Left lung (tissue), 10 donors: Measurements from ENCODE around the gene GAREM2. TPM values are rescaled to one million over a fixed set of nuclear protein-coding genes. Genes with fewer than 3 reads are reported as not detected.

ENCODE experiments used
- ATAC-seq: fragments of 200-7000 bp; cut with Tn5 transposase; one replicate; pipeline ENCODE4 v1.9.1; 2020; ENCODE audit warnings: moderate library complexity
- DNase-seq, 4 donors: peaks; one replicate each; pipeline ENCODE4 v3.0.0-alpha.2; 2013 to 2020
- H3K27ac ChIP-seq, 2 donors: fragments of 200-600 bp; sonication (generic) in 1 of 2; one replicate each; pipeline versions ENCODE4 v1.5.0 to v1.8.0; 2020 to 2021
- H3K27me3 ChIP-seq, 2 donors: fragments of 200-600 bp; sonication (generic) in 1 of 2; one replicate each; pipeline versions ENCODE4 v1.5.0 to v1.8.0; 2020 to 2021
- H3K36me3 ChIP-seq, 2 donors: fragments of 200-600 bp; sonication (generic) in 1 of 2; one replicate each; pipeline versions ENCODE4 v1.5.0 to v1.8.0; 2020 to 2021
- H3K4me1 ChIP-seq, 2 donors: fragments of 200-600 bp; one replicate each; pipeline ENCODE4 v1.8.0; 2021
- H3K4me3 ChIP-seq, 2 donors: fragments of 200-600 bp; sonication (generic) in 1 of 2; one replicate each; pipeline versions ENCODE4 v1.5.0 to v1.8.0; 2020 to 2021; ENCODE audit warnings: mild to moderate bottlenecking in 1 of 2
- H3K9me3 ChIP-seq, 2 donors: fragments of 200-600 bp; sonication (generic) in 1 of 2; one replicate each; pipeline versions ENCODE4 v1.5.0 to v1.8.0; 2020 to 2021
- intact Hi-C, 2 donors: fragments of 100-400 bp; cut with DNase I; formaldehyde crosslinking; loops; one replicate each; pipeline versions ENCODE4 v1.11.2 to v1.14.2; 2022
- polyA plus RNA-seq, 6 donors: library from polyadenylated mRNA; unstranded; fragments of 120-200 nt; gene quantifications; one replicate each; pipeline ENCODE4 v1.2.1, GENCODE V29; 2013; ENCODE audit not compliant: insufficient read length in 6 of 6
- total RNA-seq, 2 donors: library from RNA; stranded (reverse); fragmentation: NEBNext Ultra II Directional; extraction: Animal tissue kit (Norgen Biotek cat#: 25700); gene quantifications; one replicate each; pipeline ENCODE4 v1.2.1, GENCODE V29; 2021
- TF ChIP-seq, protein P1 (sequence below), 2 donors: fragments of 200-600 bp; sonication (generic) in 1 of 2; IDR thresholded peaks; one replicate each; pipeline versions ENCODE4 v1.5.0 to v1.8.0; 2021; ENCODE audit warnings: antibody characterized with exemption in 2 of 2
- donor health status: DM: no; HTN: yes; CAD: no.
- donor health status: DM: no; HTN: no; CAD: no.

GAREM2 gene
- total and polyA plus RNA-seq, 8 donors = 2.4 to 12.2 (median 7.4) TPM

DNA sequence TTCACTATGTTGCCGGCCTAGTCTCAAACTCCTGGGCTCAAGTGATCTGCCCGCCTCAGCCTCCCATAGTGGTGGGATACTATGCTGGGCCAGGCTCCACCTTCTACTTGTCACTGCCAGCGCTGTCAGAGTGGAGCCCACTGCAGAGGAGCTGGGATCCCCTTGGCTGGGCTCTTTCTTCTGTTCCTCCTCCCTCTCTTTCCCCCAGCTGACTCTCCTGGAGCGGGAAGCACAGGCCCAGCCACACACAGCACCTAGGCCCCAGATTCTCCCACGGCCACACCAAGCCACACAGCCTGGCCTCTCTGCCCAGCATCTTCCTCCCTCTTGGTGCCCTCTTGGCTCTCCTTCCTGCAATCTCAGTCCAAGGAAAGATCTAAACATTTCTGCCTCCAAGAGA, 3.7 kb upstream of the GAREM2 start:
- H3K4me3 ChIP-seq = no peak overlapping the region
- DNase-seq (no peak), ATAC-seq (no peak)
- H3K4me1 ChIP-seq = peaks cover 7 to 17% of the 10 kb centered on the region in 2 donors
- intact Hi-C loops = no loop called here
- peaks cover 19 to 32% of the 10 kb centered on the region in 2 donors for H3K27me3 ChIP-seq
- no peaks in the 10 kb centered on the region for H3K36me3 ChIP-seq
- TF ChIP-seq, protein P1, sequence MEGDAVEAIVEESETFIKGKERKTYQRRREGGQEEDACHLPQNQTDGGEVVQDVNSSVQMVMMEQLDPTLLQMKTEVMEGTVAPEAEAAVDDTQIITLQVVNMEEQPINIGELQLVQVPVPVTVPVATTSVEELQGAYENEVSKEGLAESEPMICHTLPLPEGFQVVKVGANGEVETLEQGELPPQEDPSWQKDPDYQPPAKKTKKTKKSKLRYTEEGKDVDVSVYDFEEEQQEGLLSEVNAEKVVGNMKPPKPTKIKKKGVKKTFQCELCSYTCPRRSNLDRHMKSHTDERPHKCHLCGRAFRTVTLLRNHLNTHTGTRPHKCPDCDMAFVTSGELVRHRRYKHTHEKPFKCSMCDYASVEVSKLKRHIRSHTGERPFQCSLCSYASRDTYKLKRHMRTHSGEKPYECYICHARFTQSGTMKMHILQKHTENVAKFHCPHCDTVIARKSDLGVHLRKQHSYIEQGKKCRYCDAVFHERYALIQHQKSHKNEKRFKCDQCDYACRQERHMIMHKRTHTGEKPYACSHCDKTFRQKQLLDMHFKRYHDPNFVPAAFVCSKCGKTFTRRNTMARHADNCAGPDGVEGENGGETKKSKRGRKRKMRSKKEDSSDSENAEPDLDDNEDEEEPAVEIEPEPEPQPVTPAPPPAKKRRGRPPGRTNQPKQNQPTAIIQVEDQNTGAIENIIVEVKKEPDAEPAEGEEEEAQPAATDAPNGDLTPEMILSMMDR (IDR thresholded peaks at IDR 0.05) = no peak
- no peak overlapping the region for H3K27ac ChIP-seq
- H3K9me3 ChIP-seq = no peaks in the 10 kb centered on the region

DNA sequence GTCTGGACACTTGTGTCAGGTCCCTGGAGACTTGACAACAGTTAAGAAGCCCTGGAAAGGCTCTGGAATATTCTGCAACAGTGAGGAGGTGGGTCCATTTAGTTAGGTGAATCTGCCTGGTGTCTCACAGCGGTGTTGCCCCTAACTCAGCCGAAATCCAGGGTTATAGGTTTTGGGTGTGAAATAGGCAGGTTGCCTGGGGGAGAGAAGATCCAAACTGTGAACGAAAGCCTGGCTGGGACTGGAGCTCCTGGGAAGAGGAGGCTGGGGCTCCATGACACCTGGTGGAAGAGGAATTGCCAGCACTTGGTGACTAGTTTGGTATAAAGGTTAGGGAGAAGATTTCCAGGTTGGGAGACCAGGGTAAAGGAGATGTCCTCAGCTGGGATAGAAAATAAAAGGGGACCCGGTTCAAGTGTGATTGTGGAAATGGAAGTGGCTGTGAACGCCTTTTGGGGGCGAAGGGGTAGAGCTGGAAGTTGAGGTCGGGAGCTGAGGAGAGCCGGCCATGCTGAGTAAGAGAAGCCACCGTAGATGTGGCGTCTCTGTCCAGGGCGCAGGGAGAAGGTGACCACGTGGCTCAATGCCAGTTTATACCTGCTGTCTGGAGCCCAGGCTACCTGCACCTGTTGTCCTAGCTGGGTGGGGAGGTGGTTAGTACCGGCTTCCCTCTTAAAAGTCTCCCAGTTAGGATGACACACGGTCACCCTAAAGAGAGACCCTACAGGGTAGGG, 3.0 kb upstream of the GAREM2 start:
- intact Hi-C loops = no loop called here
- no peak for ATAC-seq
- TF ChIP-seq, protein P1 (IDR thresholded peaks at IDR 0.05) = no peak
- no peaks in the 10 kb centered on the region for H3K9me3 ChIP-seq
- H3K27me3 ChIP-seq = peaks cover 24 to 39% of the 10 kb centered on the region in 2 donors
- no peak overlapping the region for H3K4me3 ChIP-seq
- no peaks in the 10 kb centered on the region for H3K36me3 ChIP-seq
- peaks cover 7 to 19% of the 10 kb centered on the region in 2 donors for H3K4me1 ChIP-seq
- no peak for DNase-seq
- H3K27ac ChIP-seq = no peak overlapping the region

- no peak for ATAC-seq
- Histone ChIP-seq H3K9me3 (no peaks in the 10 kb centered on the region), H3K4me3 (no peak overlapping the region), H3K36me3 (no peaks in the 10 kb centered on the region), H3K4me1 (peaks cover 7 to 19% of the 10 kb centered on the region in 2 donors), H3K27me3 (peaks cover 24 to 48% of the 10 kb centered on the region in 2 donors), H3K27ac (no peak overlapping the region)
- intact Hi-C loops = no loop called here
- TF ChIP-seq, protein P1 (IDR thresholded peaks at IDR 0.05) = no peak
- no peak for DNase-seq
Observed at GRCh38 chr2:26170795-26171194, 2.1 kb upstream of the GAREM2 start.

- TF ChIP-seq, protein P1 (IDR thresholded peaks at IDR 0.05) = no peak
- Histone ChIP-seq H3K27ac (no peak overlapping the region), H3K27me3 (peaks cover 24 to 56% of the 10 kb centered on the region in 2 donors), H3K4me3 (peak overlapping the region in 1 of 2 donors; percentile 25), H3K9me3 (no peaks in the 10 kb centered on the region), H3K36me3 (no peaks in the 10 kb centered on the region), H3K4me1 (peaks cover 7 to 19% of the 10 kb centered on the region in 2 donors)
- DNase-seq (no peak), ATAC-seq (no peak)
- intact Hi-C loops = no loop called here
Observed at GRCh38 chr2:26172189-26172870, 558 bp upstream of the GAREM2 start.

DNA sequence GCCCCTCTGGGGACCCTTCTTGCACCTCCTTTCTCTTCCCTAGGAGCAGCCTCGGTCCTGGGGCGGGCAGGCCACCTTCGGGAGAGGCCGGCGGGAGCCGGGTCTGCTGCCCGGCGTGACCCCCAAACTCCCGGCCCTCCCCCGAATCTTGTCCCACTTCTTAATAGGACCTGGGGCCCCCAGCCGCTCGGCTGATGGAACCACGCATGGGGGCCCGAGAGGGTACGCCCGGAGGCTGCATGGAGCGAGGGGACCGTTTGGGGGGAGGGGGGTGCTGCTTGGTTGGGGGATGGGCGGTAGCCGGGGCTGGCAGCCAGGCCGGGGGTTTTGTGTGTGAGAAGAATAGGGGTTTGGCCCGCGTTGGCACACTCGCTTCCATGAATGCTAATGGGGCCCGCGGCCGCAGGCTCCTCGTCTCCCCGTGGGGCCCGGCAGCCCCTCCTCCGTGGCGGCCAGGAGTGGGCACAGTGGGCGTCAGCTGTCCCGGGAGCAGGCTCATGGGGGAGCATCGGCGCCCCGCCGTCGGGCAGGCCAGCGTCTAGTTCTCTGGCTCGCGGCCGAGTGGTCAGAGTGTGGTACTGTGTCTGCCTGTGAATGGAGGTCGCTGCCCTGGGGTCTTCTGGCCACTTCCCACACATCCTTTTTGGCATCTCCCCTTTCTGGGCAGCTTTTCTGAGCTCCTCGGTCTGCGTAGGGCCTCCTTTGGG, 1.0 kb downstream of the GAREM2 start:
- ATAC-seq (no peak), DNase-seq (no peak)
- TF ChIP-seq, protein P1 (IDR thresholded peaks at IDR 0.05) = no peak
- Histone ChIP-seq H3K9me3 (no peaks in the 10 kb centered on the region), H3K4me3 (peak overlapping the region in 1 of 2 donors; percentile 30), H3K27me3 (peaks cover 24 to 66% of the 10 kb centered on the region in 2 donors), H3K27ac (no peak overlapping the region), H3K36me3 (no peaks in the 10 kb centered on the region), H3K4me1 (peaks cover 7 to 23% of the 10 kb centered on the region in 2 donors)
- intact Hi-C loops = no loop called here
